ENCODE results near the gene TCF4.

Gene TCF4

GRCh38 chr18:55354795-55355194 is 233.2 kb downstream of the TCF4 start:
- TF ChIP-seq, protein P1, sequence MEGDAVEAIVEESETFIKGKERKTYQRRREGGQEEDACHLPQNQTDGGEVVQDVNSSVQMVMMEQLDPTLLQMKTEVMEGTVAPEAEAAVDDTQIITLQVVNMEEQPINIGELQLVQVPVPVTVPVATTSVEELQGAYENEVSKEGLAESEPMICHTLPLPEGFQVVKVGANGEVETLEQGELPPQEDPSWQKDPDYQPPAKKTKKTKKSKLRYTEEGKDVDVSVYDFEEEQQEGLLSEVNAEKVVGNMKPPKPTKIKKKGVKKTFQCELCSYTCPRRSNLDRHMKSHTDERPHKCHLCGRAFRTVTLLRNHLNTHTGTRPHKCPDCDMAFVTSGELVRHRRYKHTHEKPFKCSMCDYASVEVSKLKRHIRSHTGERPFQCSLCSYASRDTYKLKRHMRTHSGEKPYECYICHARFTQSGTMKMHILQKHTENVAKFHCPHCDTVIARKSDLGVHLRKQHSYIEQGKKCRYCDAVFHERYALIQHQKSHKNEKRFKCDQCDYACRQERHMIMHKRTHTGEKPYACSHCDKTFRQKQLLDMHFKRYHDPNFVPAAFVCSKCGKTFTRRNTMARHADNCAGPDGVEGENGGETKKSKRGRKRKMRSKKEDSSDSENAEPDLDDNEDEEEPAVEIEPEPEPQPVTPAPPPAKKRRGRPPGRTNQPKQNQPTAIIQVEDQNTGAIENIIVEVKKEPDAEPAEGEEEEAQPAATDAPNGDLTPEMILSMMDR (IDR thresholded peaks at IDR 0.05; ENCODE audit: low read depth, low read length, missing control alignments), result no peak
- no peak overlapping the region for H3K4me3 ChIP-seq (ENCODE audit: low read depth, low read length)
- no peak for DNase-seq (ENCODE audit: low read depth)

DNA sequence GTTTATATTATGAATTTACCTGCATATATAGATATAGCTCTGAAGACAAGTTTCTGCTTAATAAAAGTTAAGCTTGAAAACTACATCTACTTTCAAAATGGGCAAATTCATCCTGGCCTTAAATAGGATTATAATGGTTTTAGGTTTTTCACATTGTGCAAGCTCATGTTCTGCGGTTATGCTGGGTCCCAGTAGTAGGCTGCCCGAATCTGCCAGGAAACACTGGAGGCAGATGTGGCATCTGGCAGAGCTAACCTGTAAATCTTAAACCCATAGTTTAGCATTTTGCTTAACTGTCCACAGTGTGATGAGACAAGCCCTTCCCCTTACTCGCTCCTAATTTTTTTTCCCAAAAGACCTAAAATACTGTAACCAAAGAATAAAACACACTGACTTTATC is 234.2 kb downstream of the TCF4 start:
- TF ChIP-seq, protein P1 (IDR thresholded peaks at IDR 0.05; ENCODE audit: low read depth, low read length, missing control alignments), result no peak
- no peak overlapping the region for H3K4me3 ChIP-seq (ENCODE audit: low read depth, low read length)
- DNase-seq (ENCODE audit: low read depth), result no peak

DNA sequence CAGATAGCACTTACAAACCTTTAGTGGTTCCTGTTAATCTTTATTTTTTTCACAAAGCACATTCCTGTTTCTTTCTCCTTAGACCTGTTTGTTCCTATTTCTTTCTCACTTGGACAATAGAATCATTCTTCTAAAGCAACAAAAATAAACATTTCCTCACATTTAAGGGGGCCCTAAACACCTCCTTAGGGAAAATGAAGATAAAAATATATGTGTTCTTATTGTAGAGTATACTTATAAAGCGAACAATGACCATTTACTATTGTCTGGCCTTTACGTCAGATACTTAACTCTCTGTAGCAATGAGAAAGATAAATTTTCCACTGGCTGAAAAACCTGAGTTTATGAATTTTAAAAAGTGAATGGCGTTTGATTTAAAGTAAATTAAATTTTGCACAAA is 234.6 kb downstream of the TCF4 start:
- H3K4me3 ChIP-seq (ENCODE audit: low read depth, low read length), result no peak overlapping the region
- DNase-seq (ENCODE audit: low read depth), result no peak
- TF ChIP-seq, protein P1 (IDR thresholded peaks at IDR 0.05; ENCODE audit: low read depth, low read length, missing control alignments), result no peak

GRCh38 chr18:55351980-55352714 is 235.8 kb downstream of the TCF4 start:
- TF ChIP-seq, protein P1 (IDR thresholded peaks at IDR 0.05; ENCODE audit: low read depth, low read length, missing control alignments), result no peak
- H3K4me3 ChIP-seq (ENCODE audit: low read depth, low read length), result no peak overlapping the region
- no peak for DNase-seq (ENCODE audit: low read depth)

DNA sequence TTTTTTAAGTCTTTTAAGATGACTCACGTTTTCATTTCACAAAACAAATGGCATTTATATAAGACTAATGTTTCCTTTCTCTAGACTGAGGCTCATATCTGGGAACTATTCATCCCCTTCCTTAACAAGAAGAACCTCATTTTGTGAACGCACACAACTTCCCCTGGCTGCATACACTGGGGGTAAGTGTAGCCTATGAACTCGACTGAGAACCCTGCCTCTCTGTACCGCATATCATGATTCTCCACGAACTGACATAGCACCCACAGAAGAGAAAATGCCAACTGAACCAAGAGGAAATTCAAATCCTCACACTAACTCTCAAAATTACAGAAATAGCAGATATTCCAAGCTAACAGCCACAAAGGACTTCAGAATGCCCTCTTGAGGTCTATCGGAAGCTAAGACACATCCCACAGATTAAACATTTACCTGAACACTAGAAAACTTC is 236.7 kb downstream of the TCF4 start:
- no peak overlapping the region for H3K4me3 ChIP-seq (ENCODE audit: low read depth, low read length)
- TF ChIP-seq, protein P1 (IDR thresholded peaks at IDR 0.05; ENCODE audit: low read depth, low read length, missing control alignments), result no peak
- no peak for DNase-seq (ENCODE audit: low read depth)

DNA sequence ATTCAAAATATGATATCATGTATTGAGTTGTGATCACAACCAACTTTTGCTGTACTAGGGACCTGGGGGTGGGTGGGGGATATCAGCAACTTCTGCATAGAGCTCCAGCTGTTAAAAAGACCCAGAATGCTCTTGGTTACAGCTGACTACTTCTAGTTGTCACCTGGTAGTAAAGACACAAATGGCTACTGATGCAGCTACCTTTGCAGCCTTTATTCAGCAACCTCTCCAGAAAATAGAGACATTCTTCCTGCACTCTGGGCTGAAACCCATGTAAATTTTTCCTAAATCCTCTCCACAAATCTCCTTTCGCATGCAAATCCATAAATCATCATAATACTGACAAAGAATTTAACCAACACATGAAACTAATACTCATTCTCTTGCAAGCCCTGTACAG is 238.3 kb downstream of the TCF4 start:
- TF ChIP-seq, protein P1 (IDR thresholded peaks at IDR 0.05; ENCODE audit: low read depth, low read length, missing control alignments), result no peak
- H3K4me3 ChIP-seq (ENCODE audit: low read depth, low read length), result no peak overlapping the region
- DNase-seq (ENCODE audit: low read depth), result no peak
